ENCODE results near the gene PDE7B.

The PDE7B gene

GRCh38 chr6:135999393-135999792, 147.9 kb downstream of the PDE7B start:
- H3K4me3 ChIP-seq (ENCODE audit: low read depth, low read length), result no peak overlapping the region
- TF ChIP-seq, protein P1, sequence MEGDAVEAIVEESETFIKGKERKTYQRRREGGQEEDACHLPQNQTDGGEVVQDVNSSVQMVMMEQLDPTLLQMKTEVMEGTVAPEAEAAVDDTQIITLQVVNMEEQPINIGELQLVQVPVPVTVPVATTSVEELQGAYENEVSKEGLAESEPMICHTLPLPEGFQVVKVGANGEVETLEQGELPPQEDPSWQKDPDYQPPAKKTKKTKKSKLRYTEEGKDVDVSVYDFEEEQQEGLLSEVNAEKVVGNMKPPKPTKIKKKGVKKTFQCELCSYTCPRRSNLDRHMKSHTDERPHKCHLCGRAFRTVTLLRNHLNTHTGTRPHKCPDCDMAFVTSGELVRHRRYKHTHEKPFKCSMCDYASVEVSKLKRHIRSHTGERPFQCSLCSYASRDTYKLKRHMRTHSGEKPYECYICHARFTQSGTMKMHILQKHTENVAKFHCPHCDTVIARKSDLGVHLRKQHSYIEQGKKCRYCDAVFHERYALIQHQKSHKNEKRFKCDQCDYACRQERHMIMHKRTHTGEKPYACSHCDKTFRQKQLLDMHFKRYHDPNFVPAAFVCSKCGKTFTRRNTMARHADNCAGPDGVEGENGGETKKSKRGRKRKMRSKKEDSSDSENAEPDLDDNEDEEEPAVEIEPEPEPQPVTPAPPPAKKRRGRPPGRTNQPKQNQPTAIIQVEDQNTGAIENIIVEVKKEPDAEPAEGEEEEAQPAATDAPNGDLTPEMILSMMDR (IDR thresholded peaks at IDR 0.05; ENCODE audit: borderline replicate concordance, insufficient read depth, low read depth, low read length), result no peak

DNA sequence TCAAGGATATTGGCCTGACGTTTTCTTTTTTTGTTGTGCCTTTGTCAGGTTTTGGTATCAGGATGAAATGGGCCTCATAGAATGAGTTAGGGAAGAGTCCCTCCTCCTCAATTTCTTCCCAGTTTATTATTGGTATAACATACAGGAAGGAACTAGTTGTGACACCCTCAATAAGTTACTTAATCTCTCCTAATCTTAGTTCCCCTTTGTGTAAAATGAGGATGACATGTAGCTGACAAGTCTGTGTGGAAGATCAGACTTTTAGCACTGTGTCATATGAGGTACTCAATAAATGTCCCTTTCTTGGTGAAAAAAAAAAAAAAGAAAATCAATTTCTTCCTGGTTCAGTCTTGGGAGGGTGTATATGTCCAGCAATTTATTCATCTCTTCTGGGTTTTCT, 155.8 kb downstream of the PDE7B start:
- TF ChIP-seq, protein P1 (IDR thresholded peaks at IDR 0.05; ENCODE audit: borderline replicate concordance, insufficient read depth, low read depth, low read length), result no peak
- H3K4me3 ChIP-seq (ENCODE audit: low read depth, low read length), result no peak overlapping the region

DNA sequence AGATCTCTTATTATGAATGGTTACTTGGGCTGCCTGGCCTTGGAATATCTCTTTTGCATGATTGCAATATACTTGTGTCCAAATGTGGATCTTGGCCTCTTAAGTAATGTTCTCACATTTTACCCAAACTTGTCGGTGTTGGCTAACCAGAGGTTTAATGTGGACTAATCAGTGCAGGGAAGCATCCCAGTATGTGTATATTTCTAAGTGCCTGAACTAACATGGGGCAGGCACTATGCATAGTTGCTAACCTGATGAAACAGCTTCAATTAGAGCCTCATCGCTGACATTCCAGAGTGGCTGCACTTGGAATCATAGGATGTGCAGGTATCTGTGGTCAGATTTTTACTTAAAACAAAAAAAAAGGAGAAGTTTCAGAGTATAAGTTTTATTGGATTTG, 160.0 kb downstream of the PDE7B start:
- no peak overlapping the region for H3K4me3 ChIP-seq (ENCODE audit: low read depth, low read length)
- TF ChIP-seq, protein P1 (IDR thresholded peaks at IDR 0.05; ENCODE audit: borderline replicate concordance, insufficient read depth, low read depth, low read length), result no peak

GRCh38 chr6:136012198-136012887, 160.8 kb downstream of the PDE7B start:
- TF ChIP-seq, protein P1 (IDR thresholded peaks at IDR 0.05; ENCODE audit: borderline replicate concordance, insufficient read depth, low read depth, low read length), result no peak

GRCh38 chr6:136012943-136013342, 161.4 kb downstream of the PDE7B start:
- H3K4me3 ChIP-seq (ENCODE audit: low read depth, low read length), result no peak overlapping the region
- TF ChIP-seq, protein P1 (IDR thresholded peaks at IDR 0.05; ENCODE audit: borderline replicate concordance, insufficient read depth, low read depth, low read length), result no peak

More at GRCh38 chr6:136012198-136012887, 160.8 kb downstream of the PDE7B start:
- H3K4me3 ChIP-seq (ENCODE audit: low read depth, low read length), result no peak overlapping the region

- TF ChIP-seq, protein P1 (IDR thresholded peaks at IDR 0.05; ENCODE audit: borderline replicate concordance, insufficient read depth, low read depth, low read length), result no peak
Measured at GRCh38 chr6:136014454-136015437, 163.2 kb downstream of the PDE7B start.

More at GRCh38 chr6:136014454-136015437, 163.2 kb downstream of the PDE7B start:
- no peak overlapping the region for H3K4me3 ChIP-seq (ENCODE audit: low read depth, low read length)

Measured in GM12875 (cell line).